SKM-1 treated with dmso at 0.1 percent for 144 hours (cell line): ENCODE results near the gene INSIG1.

Experiments used
- DNase-seq: peaks from one replicate; lab custom pipeline; 2025; ENCODE audit not compliant: unreplicated experiment; lab: John Stamatoyannopoulos, UW

Gene INSIG1

DNA sequence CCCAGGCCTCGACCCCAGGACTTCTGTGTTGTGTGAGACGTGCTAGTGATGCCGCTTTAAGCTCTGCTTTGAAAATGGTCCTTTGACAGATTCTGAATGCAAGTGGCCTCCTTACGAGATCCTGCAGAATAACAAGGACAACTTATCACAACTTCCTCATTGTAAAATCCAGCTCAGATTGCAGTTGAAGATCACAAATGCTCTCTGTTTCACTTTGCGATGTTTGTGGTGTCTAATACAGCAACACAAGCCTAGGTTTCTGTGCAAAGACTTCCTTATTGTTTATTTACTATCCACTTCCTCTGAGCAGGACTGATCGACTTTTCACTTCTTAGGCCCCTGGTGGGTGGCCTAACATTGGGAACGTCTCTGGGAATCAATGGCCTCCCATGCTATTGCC lies 31.7 kb upstream of the INSIG1 start:
- DNase-seq, result no peak

DNA sequence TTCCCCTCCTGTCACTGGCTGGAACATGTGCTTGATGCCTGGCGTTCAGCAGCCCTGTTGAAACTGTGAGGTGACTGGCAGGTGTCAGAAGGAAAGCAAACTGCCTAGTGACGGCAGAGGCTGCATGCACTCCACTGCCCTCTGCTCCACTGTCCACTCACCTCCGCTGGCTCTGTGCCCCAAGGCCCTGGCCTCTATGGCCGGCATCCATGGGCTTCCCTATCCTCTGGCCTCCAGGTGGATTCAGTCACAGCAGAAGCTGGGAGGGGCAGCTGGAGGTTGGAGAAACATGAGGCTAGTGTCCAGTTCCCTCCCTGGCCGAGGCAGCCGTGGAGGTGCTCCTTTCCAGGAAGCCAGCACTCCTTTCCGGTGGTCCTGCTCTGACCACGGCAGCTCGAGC lies 31.2 kb upstream of the INSIG1 start:
- no peak for DNase-seq

DNA sequence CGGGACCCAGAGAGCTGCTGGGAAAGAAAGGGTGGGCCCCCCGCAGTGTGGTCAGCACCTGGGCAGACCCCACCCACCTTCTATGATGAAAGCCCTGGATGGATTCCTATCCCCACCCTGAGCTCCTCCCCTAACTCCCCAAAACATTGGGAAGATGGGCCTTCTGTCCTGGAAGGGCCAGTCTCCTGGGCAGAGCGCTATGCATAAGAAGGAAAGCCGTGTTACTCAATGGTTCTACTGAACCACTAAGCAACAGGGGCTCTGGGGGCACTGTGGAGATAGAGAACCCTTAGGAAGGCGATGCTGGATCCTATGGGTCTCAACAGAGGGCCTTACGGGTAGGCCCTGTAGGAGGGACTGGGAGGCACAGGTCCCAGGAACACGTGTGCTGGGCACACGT lies 30.7 kb upstream of the INSIG1 start:
- no peak for DNase-seq

DNA sequence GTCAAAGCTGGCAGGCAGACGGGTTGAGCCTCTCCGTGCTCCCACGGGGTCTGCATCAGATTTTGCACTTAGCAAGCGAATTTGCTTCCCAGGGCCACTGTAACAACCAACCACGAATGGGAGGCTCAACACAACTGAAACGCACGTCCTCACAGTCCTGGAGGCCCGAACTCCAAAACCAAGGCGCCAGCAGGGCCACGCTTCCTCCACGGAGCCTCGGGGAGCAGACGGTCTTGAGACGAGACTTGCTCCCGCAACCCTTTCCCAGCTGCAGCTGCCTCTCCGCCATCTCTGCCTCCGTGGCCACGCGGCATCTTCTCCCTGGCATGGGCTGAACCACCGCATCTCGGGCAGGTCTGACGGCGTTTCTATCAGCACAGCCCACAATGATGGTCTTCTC lies 30.2 kb upstream of the INSIG1 start:
- no peak for DNase-seq

DNA sequence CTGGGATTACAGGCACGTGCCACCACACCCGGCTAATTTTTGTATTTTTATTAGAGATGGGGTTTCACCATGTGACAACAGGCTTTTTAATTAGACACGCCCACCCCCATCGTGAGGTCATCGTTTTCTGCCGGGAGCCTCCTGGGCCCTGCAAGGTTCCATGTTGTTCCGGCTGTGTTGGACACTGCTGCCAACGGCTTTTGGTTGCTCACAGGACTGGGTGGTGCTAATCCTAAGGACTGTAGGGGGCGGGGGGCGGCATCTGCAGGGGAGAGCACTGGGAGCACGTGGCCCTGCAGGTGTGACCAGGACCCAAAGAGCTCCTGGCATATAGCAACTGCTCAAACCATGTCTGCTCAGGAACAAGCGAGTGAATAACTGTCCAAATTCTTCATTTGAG lies 29.5 kb upstream of the INSIG1 start:
- no peak for DNase-seq

DNA sequence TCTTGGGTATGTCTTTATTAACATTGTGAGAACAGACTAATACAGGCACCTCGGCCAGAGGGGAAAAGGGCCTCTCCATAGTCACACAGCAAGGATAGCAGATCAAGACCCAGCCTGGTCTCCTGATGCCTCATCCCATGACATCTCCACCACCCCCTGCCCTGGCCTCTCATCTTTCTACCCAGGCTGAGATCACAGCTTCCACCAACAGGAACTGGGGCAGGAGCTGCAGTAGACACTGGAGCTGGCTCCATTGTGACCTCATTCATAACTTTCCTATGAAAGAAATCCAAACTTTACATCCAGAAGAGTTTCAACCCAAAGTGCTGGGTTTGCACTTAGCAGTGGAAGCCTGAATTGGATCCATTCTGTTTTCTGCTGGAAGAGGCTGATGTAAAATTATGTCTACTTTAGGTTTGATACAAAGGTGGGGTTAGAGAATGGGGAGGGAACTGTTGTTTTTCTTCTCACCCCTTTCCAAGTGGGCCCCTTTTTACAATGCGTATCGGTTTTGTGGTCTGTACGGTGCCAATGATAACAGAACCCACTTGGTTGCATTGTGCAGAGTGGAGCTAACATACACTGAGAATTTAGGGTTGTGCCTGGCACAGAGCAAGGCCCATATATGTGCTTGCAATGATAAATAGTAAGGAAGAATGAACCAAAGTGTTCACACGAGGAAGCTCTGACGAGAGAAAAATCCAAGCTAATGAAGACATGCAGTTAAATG lies 28.6 kb upstream of the INSIG1 start:
- no peak for DNase-seq

DNA sequence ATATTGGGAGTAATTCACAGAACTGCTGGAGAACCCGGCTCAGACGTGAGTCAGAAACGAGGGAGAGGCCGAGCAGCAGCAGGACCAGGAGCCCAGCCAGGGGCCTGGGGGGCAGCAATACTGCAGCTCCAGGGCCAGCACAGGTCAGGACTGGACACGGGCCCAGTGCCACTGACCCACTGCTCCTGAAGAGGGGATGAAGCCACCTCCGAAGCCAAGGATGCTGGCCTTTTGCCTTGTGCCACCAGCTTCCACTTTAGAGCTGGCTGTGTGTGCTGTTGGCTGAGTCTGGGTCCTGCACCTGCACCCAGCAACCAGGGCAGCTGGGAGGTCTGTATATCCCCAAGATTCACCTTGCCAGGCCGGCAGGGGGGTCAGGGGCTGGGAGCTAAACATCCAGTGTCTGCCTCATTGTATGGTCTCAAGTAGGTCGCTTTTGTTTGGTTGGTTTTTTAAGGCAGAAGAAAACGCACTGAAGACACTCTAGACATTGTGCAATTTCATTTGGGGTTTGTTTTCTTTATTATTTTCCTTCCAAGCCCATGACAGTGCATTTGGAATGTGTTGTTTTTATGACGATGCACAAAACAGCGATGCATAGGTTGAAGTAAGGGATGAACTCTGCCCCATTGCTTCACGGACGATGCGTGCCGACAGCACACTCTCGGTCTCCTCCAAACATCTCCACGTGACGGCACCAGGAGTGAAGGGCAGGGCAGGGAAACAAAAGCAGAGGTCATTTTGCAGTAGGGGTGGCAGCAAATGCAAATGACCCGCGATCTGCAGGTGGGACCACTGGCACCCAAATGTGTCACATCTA lies 27.7 kb upstream of the INSIG1 start:
- no peak for DNase-seq

DNA sequence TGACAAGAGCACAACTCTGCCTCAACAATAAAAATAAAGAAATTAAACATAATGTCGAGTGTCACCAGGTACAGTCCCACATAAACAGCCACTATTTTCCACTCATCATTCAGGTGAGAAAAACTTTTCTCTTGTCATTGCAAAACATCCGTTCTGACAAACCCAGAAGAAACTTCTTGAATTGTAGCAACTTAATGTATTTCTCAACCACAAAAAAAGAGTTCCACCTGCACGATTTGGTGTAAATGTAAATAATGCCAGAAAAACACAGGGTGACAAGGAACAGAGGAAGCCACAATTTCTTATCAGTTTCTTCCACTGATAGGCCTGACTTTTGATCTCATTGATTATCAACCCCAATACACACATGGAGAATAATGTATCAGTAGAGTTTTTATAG lies 26.8 kb upstream of the INSIG1 start:
- DNase-seq, result no peak

DNA sequence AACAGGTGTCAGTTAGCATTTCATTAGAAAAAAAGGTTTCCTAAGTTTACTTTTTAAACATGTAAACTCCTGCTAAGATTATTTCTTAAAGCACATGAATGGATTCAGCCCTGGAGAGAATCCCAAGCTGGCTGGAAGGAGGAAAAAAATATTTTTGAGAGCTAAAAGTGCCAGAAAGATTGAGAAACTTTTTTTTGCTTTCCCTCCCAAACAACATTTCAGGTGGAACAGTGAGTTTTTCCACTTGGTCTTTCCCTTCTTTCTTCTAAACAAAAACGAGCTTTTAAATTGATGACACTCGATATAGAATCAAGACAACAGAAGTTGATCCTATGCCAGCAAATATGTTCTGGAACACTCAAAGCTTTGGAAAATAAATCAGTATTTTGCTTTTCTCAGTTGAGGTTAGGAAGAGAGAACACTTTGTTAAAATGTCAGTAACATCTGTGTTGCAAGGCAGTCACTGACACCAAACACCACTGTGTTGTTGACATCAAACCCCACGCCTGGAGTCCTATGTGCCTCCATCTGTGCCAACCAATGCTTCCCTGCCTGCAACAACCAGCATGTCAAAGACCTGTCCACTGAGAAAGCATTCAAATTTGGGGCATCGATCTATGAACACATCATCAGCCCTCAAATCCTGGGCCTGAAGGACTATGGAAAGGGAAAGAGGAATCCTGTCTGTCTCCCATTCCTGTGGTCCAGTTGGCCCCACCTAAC lies 22.9 kb upstream of the INSIG1 start:
- DNase-seq, result no peak

DNA sequence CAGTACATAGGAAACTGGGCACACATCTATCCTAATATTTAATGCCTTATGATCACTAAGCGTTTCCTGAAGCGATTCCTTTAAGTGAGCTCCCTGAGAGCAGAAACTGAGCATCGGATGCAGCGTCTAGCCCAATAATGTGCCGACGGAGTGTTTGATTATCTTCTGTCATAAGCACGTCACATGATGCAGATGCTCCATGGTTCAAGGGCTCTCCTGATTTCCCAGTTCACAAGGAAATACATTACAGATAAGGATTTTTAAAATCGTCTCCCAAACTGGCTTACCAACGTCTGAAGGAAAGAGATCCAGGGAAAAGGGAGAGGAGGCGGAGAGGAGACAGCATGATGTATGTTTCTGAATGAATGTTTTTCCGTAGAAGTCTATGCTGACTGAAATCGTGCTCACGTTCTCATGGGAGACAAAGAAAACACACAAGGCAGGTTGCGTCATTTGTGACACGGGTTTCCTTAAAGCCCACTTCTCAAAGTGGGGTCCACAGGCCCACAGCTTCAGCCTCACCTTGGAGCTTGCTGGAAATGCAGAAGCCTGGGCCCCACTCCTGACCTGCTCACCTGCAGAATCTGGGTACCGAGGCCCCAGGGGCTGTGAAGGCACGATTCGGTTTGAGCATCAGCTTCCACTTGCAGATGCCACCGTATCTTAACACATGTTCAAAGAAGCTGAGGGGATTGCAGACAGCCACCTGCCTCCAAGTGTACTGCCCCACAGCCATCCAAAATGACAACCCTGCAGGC lies 21.5 kb upstream of the INSIG1 start:
- no peak for DNase-seq

DNA sequence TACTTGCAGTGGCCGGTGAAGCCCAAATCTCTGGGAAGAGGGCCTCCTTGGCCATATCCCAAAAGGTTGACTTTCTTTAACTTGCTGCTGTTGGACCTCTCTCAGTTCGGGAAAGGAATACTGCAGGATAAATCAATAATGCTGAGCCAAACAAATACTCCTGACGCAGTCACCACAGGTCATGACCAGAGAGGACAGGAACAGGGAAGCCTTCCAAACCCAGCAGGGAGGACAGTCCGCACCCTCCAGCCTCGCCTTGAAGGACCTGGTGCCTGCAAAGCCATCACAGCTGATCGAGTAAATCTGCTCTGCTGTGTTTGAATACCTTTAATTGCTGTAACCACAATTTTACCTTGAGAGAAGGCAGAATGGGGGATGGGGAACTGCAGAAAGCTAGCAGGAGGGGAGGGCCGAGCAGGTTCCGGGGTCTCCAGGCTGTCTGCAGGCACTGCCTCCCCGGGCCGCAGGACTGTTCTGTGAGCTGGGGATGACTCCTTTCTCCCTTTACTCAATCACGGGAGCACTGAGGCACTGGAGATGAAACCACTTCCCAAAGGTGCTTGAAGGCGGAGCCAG lies 20.8 kb upstream of the INSIG1 start:
- no peak for DNase-seq

DNA sequence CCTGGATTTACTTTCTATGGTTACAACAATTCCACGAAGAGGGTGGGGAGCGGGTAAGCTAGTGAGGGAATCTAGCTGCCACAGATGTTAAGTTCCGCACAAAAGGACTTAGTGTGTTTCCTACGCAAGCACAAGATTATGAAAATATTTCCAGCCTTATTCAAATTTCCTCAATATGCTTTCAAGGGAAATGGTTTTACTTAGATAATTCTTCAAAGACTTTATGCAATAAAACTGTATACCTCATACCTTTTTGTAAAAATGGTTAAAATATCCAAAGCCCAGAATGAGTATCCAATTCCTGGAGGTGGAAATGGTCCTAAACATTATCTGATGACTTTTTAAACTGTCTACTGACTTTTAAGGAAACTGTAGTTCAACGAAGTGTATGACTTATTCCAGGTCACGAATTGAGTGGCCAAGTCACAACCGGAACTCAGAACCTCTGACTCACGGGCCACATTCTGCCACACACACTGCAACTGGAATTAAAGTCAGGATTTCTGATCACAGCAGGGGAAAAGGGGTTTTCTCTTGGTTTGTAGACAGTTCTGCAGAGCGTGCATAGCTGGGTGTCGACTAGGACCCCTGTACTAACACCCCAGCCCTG lies 20.2 kb upstream of the INSIG1 start:
- DNase-seq, result no peak

DNA sequence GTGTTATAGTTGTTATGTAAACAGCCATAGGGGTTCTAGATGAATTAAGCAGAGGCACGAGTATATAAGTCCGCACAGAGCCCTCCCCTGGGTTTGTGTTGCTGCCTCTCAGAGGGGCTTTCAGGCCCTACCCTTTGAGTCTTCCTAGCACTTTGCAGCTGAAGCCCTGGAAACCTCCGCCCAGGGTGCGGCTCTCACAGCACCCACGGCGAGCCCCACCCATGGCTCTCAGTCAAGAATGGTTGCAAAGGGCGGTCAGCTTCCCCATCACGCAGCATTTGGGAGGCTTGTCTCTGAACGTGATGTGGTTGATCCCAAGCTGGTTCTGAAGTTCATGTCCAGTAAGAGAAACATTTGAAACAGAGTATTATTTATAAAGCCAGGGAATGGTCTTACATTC lies 18.8 kb upstream of the INSIG1 start:
- DNase-seq, result no peak

DNA sequence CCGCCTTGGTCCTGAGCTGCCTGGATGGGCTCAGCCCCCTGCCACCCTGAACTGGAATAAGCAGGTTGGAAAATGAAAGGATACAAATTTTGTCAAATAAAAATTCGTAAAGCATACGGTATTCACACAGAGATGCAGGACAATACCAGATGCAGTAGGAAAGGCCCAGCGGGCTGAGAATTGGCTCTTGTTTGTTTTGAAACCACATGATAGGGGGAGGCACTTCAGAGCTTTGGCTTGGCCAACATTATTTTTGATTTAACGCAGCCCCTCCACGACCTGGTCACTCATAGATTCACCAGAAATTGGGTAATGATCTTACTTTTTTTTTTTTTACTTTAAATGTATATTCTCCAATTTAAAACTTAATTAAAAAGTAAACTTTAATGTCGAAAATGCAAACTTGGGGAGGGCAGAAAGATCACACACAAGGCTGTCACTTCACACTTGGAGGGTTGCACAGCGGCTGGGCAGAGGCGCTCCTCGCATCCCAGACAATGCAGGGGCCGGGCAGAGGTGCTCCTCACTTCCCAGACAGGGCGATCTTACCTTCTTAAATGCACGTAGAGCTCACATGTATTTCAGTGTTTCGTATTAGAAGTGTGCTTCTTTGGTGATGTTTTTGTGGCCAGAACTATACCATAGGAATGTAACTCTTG lies 17.8 kb upstream of the INSIG1 start:
- no peak for DNase-seq

DNA sequence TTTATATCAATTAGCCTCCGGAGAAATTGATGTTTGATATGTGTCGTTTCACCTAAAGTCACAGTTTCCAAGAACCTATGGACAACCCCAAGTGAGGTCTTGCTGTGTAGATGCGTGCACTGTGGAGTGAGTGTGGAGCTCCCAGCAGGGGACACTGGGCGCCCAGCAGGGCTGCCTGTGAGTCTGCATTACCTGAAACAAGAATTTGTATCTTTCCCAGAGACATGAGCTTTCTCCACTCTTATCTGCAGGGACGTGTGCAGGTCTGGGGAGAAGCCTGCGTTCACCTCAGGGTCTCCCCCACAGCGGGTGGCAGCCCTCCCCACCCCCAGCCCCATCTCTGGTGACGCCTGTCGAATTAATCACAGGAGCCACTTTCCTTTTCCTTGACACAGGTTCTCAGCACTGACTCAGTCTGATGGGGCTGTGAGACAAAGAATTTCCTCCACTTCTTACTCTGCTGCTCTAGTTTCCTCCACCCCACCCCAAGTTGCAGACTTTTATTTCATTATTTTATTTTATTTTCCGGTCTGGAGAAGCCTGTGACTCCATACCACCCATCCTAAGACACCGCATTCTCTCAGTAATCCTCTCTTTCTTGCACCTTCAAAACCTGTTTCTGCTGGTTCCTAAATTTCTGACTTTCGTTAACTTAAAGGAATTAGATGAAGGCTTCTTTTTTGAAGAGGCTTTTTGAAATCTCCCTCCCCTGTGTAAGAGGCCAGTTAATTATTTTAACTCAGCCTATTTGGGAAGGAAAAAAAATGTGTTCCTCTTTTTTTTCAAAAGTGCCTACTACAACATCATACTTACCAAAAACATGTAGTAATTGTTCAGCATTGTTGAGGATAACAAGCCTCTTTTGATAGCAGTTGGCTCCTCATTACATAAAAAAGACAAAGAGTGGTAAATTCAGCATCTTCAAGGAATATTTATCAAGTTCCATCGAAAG lies 17.0 kb upstream of the INSIG1 start:
- DNase-seq, result no peak

DNA sequence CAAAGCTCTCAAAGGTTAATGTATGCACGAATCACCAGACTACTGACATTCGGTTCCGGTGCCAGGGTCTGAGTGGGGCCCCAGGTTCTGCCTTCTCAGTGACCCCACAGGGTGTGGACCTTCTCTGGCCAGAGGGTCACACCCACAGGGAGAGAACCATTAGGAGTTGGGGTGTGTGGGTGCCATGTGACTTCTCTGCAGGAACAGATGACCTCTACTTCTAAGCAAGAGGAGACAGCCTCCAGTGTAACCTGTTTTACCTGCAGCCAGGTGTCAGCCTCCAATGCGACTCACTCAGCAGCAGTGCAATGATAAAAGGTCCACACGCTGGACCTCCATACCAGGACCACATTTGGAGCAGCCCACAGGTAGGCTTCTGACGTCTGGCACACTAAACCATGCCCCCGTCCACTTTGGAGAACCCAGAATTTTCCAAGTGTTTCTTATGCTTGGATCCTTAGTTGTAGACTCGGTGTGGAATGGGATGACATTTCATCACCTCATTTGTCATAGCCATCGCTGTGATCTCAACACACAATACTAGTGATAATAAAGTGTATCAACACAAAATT lies 16.2 kb upstream of the INSIG1 start:
- DNase-seq, result no peak

DNA sequence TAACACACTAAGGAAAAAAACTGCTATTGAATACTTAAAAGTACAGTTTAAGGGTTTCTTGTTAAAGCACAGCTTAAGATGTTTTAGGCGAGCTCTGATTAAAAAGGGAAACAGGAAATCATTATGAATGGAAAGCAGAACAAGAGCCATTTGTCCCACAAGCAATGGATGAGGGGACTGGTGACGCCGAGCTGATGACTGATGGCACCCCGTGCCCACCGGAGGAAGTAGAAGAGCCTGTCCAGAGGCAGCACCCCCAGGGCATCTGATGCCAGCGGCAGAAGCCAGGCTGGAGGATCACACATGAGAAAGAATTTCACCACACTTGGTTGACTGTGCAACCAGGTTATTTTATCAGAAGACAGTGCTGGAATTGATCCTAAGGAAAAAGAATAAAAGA lies 15.0 kb upstream of the INSIG1 start:
- DNase-seq, result no peak

DNA sequence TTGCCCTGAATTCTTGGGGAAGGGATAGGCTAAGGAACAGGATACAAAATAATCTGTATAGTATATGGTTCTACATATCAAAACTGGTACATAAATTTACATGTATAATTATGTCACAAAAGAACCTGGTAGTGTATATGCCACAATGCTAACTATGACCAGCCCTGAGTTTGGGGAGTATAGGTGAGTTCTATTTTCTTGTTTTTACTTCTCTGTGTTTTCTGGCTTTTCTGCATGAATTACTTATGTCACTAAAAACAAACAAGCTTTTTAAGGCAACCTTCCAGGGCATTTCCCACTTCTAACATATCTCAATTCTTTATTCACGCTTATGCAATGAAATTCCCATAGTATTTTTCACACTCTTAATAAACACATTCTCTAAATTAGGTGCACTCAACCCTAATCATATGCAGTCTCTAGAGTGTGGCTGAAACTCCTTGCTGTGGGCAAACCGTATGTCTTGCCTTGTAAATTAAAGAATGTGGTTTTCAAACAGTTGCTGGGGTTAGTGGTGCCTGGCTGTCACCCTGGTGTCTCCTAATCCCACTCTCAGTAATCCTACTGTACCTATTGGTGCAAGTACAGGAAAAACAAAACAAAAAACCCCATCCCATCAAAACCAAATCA lies 14.0 kb upstream of the INSIG1 start:
- no peak for DNase-seq
